GM20431 (cell line): ENCODE data around the gene PLCB1.

Experiments used
- in situ Hi-C: fragments of 300-500 bp; cut with MseI, MboI; formaldehyde crosslinking; loops from one replicate; pipeline ENCODE4 v1.15.0; 2020; ENCODE audit warnings: low sequenced_read_pairs; ENCODE audit not compliant: unreplicated experiment

The PLCB1 gene

GRCh38 chr20:8777911-8778310, 645.8 kb downstream of the PLCB1 start:
- in situ Hi-C loops = no loop called here

DNA sequence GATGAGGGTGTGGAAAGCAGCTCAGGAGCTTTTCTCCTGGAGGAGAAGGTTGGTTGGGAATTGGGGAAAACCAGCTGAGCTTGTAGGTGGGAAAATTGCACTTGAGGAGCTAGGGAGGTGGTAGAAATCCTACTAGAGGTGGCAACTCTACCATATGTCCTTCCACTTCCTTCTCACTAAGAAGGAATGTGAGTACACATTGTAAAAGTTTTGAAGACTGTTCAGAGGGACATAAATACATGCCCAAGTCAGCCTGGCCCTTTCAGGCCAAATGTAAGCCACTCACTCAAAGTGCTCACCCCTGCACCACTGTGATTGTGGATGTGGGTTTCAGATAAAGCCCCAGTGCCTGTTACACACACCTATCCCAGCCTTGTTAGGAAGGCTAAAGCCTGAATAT, 646.3 kb downstream of the PLCB1 start:
- in situ Hi-C loops = no loop called here

- in situ Hi-C loops = no loop called here
Observed at GRCh38 chr20:8780915-8781314, 648.8 kb downstream of the PLCB1 start.

- in situ Hi-C loops = no loop called here
Observed at GRCh38 chr20:8782804-8783203, 650.7 kb downstream of the PLCB1 start.

- in situ Hi-C loops = no loop called here
Observed at GRCh38 chr20:8783734-8784133, 651.7 kb downstream of the PLCB1 start.

- in situ Hi-C loops = no loop called here
Observed at GRCh38 chr20:8786383-8786782, 654.3 kb downstream of the PLCB1 start.

DNA sequence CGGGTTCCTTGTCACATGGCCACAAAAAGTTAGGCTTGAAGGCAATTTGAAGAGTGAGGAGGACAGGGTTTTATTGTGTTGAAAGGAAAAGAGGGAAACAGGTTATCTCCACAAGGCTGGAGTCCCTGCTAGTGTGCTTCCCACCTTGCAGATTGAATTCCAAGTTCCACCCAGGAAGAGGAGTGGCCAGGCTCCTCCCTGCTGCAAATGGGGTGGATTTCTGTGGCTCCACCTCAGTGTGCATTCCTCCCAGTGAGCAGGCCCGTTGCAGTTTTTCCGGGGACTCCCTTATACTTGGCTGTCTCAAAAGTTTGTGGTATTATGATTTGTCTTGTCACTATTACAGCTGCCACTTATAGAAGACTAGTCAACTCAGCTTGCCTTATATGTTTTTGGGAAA, 655.0 kb downstream of the PLCB1 start:
- in situ Hi-C loops = no loop called here

- in situ Hi-C loops = no loop called here
Observed at GRCh38 chr20:8788275-8788674, 656.2 kb downstream of the PLCB1 start.

- in situ Hi-C loops = no loop called here
Observed at GRCh38 chr20:8788831-8789230, 656.8 kb downstream of the PLCB1 start.

GRCh38 chr20:8790442-8791074, 658.5 kb downstream of the PLCB1 start:
- in situ Hi-C loops = no loop called here

DNA sequence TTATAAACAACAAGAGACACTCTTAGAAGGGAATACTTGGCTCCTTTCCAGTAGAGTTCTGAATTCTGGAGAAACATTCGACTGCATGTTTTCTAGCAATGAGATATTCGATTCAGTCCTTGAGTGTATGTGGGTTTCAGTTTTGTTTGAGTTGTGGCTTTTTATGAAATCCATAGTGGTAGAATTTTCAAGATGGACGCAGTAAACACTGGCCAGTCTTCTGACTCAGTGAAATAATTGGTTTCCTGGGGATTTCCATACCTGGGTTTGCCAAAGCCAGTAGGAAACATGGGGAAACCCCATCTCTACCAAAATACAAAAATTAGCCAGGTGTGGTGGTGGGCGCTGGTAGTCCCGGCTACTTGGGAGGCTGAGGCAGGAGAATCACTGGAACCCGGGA, 663.3 kb downstream of the PLCB1 start:
- in situ Hi-C loops = no loop called here

DNA sequence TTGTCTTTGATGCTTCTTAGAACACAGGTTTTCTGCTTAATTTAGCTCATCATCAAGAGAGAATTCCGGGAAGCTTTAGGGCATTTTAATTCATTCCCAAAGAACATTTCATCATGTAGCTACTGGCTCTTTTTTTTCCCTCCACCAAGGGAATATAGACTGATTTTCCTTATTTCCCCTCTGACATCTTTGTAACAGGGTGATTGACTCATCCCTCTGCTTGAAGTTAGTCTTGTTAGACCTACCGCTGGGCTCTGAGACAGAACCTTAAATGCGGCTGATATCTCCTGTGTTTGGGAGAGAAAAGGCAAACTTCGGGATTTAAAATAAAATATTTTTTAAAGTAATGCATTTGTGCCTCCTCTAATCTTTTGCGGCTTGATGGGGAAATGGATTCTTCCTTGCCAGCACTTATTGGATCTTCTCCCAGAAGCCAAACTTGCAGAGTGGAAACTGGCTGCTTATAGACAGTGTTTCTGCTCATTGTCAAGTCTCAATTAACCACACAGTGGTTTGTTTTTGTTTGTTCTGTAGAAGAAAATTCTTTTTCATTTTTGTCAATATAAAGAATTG, 664.1 kb downstream of the PLCB1 start:
- in situ Hi-C loops = no loop called here

- in situ Hi-C loops = no loop called here
Observed at GRCh38 chr20:8798505-8798904, 666.4 kb downstream of the PLCB1 start.

DNA sequence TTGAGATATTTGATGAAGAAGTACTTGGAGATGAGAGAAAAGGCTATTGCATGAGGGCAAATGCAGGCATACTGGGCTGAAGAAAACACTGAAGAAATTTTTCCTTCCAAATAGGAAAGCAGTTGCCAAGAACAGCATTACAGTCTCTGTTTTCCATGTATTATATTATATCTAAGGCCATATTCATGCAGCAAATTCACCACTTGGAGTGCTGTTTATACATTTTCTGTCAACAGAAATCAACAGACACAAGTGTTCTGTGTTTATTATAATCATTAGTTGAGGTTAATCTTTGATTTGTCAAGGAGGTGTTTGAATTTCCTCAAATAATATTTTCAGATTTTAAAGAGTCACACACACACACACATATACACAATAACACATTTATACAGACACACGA, 668.0 kb downstream of the PLCB1 start:
- in situ Hi-C loops = no loop called here

DNA sequence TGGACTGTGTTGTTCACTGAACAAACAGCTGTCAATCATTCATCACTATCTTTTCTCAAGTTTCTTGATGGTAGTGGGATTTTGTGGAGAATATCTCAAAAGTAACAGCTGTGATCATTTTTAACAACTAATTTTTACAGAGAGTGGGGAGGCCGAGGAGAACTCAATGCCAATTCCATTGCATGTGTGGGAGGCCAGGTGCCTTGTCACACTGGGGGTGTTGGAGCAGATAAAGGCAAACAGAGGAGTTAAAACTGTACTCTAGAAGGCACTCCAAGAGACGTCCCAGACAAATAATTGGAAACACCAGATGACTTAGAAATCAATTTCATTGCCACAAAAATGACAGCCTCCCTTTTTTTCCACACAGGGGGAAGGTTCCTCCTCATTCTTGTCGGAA, 669.6 kb downstream of the PLCB1 start:
- in situ Hi-C loops = no loop called here

DNA sequence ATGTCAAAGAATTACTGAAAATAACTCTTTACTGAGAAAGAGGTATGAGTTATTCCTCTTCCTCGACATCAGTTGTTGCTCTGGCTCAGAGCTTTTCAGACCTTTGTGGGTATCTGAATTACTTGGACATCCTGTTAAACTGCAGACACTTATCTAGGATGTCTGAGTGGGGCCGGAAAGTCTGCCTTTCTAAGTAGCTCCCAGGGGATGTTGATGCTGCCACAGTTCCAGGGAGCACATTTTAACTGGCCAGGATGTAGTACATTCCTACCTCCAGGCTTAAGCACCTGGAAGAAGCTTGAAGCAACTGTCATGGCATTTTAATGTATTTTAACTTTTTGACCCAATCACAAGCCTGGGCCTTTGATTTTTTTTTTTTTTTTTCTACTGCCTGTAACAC, 671.0 kb downstream of the PLCB1 start:
- in situ Hi-C loops = no loop called here

- in situ Hi-C loops = no loop called here
Observed at GRCh38 chr20:8803941-8804340, 671.9 kb downstream of the PLCB1 start.

DNA sequence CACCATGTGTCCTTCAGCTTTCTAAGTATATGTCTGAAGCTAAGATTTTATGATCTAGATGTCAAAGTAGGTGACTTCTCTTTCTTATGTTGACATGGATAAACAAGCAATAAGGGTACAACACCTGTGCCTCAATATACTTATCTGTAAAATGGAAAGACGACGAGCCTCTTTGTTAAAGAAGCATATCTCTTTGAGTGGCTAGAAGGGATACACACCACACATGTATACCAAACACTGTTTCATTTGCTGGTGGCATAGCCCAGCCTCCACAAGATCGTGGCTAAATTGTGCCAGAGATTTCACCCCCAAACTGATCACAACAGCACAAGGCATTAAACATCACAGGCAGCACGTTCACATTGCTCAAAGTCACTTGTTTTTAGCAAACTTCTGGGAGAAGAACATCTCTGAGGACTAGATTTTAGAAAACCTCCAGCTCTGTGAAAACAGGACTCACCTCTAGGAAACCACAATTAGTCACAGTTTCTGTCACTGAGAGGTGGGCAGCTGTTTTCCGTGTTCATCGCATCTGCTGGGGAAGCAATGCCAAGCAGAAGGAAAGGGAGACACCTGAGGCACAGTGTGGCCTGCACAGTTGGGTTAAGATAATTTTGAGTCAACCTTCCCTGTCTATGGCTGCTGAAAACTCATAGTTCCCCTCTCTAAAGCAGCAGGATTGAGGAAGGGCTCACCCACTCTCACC, 673.8 kb downstream of the PLCB1 start:
- in situ Hi-C loops = no loop called here

GRCh38 chr20:8807480-8808201, 675.6 kb downstream of the PLCB1 start:
- in situ Hi-C loops = no loop called here

GRCh38 chr20:8808202-8808535, 676.1 kb downstream of the PLCB1 start:
- in situ Hi-C loops = no loop called here
